GM12878 (cell line): ENCODE results near the gene SLC39A1. TPM values are rescaled to one million over a fixed set of nuclear protein-coding genes. Genes with fewer than 3 reads are reported as not detected.

Experiments used
- ATAC-seq: fragments of 200-7000 bp; cut with Tn5 transposase; 3 replicates; pipeline ENCODE4 v1.9.1; 2020; ENCODE audit warnings: mild to moderate bottlenecking, moderate library complexity
- BruUV-seq: library from RNA; stranded (reverse); fragments of 400-500 nt; replicated peaks from 2 replicates; lab custom pipeline; 2021; lab: Mats Ljungman, UMichigan
- CTCF ChIA-PET: fragments of 300-600 bp; sonication (Branson Sonifier 250); formaldehyde crosslinking; extraction: SDS; loops from one replicate; lab custom pipeline; 2021; ENCODE audit warnings: inconsistent platforms; lab: Yijun Ruan, JAX
- POLR2A ChIA-PET: fragments of 350-600 bp; formaldehyde crosslinking; extraction: SDS; loops from one replicate; lab custom pipeline; 2021; ENCODE audit warnings: inconsistent platforms; lab: Charles Lee
- RAD21 ChIA-PET: fragments of 300-600 bp; sonication (Branson Sonifier 250); formaldehyde crosslinking; loops from one replicate; lab custom pipeline; 2023; ENCODE audit warnings: antibody characterized with exemption; ENCODE audit not compliant: unreplicated experiment; lab: Charles Lee
- SMC1A ChIA-PET: fragments of 300-600 bp; sonication (Branson Sonifier 250); formaldehyde crosslinking; loops from one replicate; lab custom pipeline; 2023; ENCODE audit not compliant: unreplicated experiment, uncharacterized antibody; lab: Charles Lee
- DNase-seq: peaks from one replicate; pipeline ENCODE4 v3.0.0-alpha.2; 2011; ENCODE audit warnings: low read depth, low spot score
- FAIRE-seq: peaks from 3 replicates; lab custom pipeline; 2011; peaks lifted over from hg19 to GRCh38; lab: Jason Lieb, UNC
- H2AFZ ChIP-seq: 2 replicates; pipeline ENCODE4 v1.6.0; 2011; ENCODE audit warnings: low read depth, low read length, control low read depth; ENCODE audit not compliant: control insufficient read depth
- H3K27ac ChIP-seq: 2 replicates; pipeline ENCODE4 v1.5.1; 2011; ENCODE audit warnings: control low read depth; ENCODE audit not compliant: control insufficient read depth, insufficient read depth
- H3K27me3 ChIP-seq, 2 experiments: replicated peaks in 1 of 2; 2 replicates each; pipeline versions ENCODE4 v1.6.0 to v1.6.1; 2011; ENCODE audit warnings: low read length in 1 of 2; ENCODE audit not compliant: control insufficient read depth in 2 of 2, insufficient read depth in 2 of 2
- H3K36me3 ChIP-seq, 2 experiments: 2 replicates each; pipeline ENCODE4 v1.5.1; 2011; ENCODE audit warnings: low read length in 1 of 2; ENCODE audit not compliant: control insufficient read depth in 2 of 2, insufficient read depth in 2 of 2
- H3K4me1 ChIP-seq: 2 replicates; pipeline ENCODE4 v1.6.1; 2011; ENCODE audit warnings: mild to moderate bottlenecking, low read length, moderate library complexity, mixed read lengths; ENCODE audit not compliant: control insufficient read depth, insufficient read depth
- H3K4me2 ChIP-seq: 2 replicates; pipeline ENCODE4 v1.6.0; 2011; ENCODE audit warnings: control low read depth; ENCODE audit not compliant: control insufficient read depth, insufficient read depth
- H3K4me3 ChIP-seq: fragments of 200-600 bp; sonication (generic); 2 replicates; pipeline ENCODE4 v1.5.1; 2016
- H3K79me2 ChIP-seq: 2 replicates; pipeline ENCODE4 v1.6.0; 2011; ENCODE audit warnings: low read length; ENCODE audit not compliant: control insufficient read depth, insufficient read depth
- H3K9ac ChIP-seq: 2 replicates; pipeline ENCODE4 v1.8.0; 2011; ENCODE audit warnings: low read length, control low read depth, mixed read lengths; ENCODE audit not compliant: control insufficient read depth, insufficient read depth
- H3K9me3 ChIP-seq: replicated peaks from 3 replicates; pipeline ENCODE4 v1.5.1; 2011; ENCODE audit warnings: mild to moderate bottlenecking, low read length; ENCODE audit not compliant: control insufficient read depth, insufficient read depth
- H4K20me1 ChIP-seq: 2 replicates; pipeline ENCODE4 v1.6.0; 2011; ENCODE audit not compliant: control insufficient read depth, insufficient read depth
- CBX5 ChIP-seq: sonication (generic); IDR thresholded peaks from 2 replicates; pipeline ENCODE4 v1.6.1; 2016; ENCODE audit warnings: low read depth, moderate library complexity, mild to moderate bottlenecking, inconsistent platforms
- NFYA ChIP-seq: IDR thresholded peaks from 2 replicates; pipeline ENCODE4 v1.6.1; 2011; ENCODE audit warnings: low read depth, mild to moderate bottlenecking, low read length, improper control_type of control experiment, borderline replicate concordance
- RBBP5 ChIP-seq: fragments of 200-600 bp; sonication (generic); conservative IDR thresholded peaks from 2 replicates; pipeline ENCODE4 v1.6.1; 2016
- SUZ12 ChIP-seq: fragments of 200-600 bp; sonication (generic); IDR thresholded peaks from one replicate; pipeline ENCODE4 v1.6.1; 2018; ENCODE audit warnings: antibody characterized with exemption, mild to moderate bottlenecking; ENCODE audit not compliant: unreplicated experiment
- TCF12 ChIP-seq: IDR thresholded peaks from 2 replicates; pipeline ENCODE4 v1.6.1; 2011; ENCODE audit warnings: low read depth, mild to moderate bottlenecking, low read length
- ZNF274 ChIP-seq: IDR thresholded peaks from one replicate; pipeline ENCODE4 v1.8.0; 2011; ENCODE audit not compliant: insufficient read length, insufficient read depth
- ZZZ3 ChIP-seq: IDR thresholded peaks from 2 replicates; pipeline ENCODE4 v1.6.1; 2011; ENCODE audit warnings: low read depth; ENCODE audit not compliant: control insufficient read depth, insufficient read length
- WGBS: methylation state at CpG from one replicate; pipeline ENCODE4 v1.1.6; 2016; ENCODE audit warnings: low lambda C conversion rate; ENCODE audit not compliant: insufficient replicate concordance, insufficient coverage; ENCODE audit errors: missing lambda C conversion rate; 5-methylcytosine and 5-hydroxymethylcytosine counted together
- in situ Hi-C: fragments of 300-500 bp; cut with MboI; formaldehyde crosslinking; loops from 9 replicates; pipeline ENCODE4 v1.14.3; 2018; ENCODE audit warnings: mixed read lengths
- intact Hi-C: fragments of 100-400 bp; cut with micrococcal nuclease; formaldehyde crosslinking; loops from one replicate; pipeline ENCODE4 v1.14.2; 2022; ENCODE audit not compliant: unreplicated experiment
- polyA plus RNA-seq, 11 experiments: library from polyadenylated mRNA; depleted of rRNA in 4 of 11; unstranded in 6 of 11; stranded (reverse) in 5 of 11; fragments of >200 nt; fragmentation: Nextera tagmentation in 4 of 11; fragmentation: Illumina TruSeq in 1 of 11; extraction: Ambion mirVana in 4 of 11; extraction: Trizol in 1 of 11; gene quantifications; 1 replicate in 1 of 11; 2 replicates in 10 of 11; pipeline versions ENCODE4 v1.2.1 to v1.2.3, GENCODE V29; 2011 to 2016; ENCODE audit warnings: inconsistent platforms in 2 of 11, missing spikeins in 2 of 11, low read depth in 1 of 11
- total RNA-seq, 4 experiments: library from RNA; depleted of rRNA in 3 of 4; stranded (reverse); fragments of >200 nt in 3 of 4; fragmentation: Illumina TruSeq in 1 of 4; extraction: Trizol in 1 of 4; gene quantifications; 2 replicates each; pipeline versions ENCODE4 v1.2.1 to v1.2.3, GENCODE V29; 2013 to 2021
- TF ChIP-seq, protein P1 (sequence below): fragments of 450-650 bp; formaldehyde crosslinking; IDR thresholded peaks from 2 replicates; pipeline ENCODE4 v1.4.0; 2022; ENCODE audit warnings: mild to moderate bottlenecking, moderate library complexity
- TF ChIP-seq, protein P2 (sequence below): fragments of 450-650 bp; formaldehyde crosslinking; IDR thresholded peaks from 2 replicates; pipeline ENCODE4 v1.5.0; 2022; ENCODE audit warnings: mild to moderate bottlenecking, missing genetic modification characterization
- TF ChIP-seq, protein P3 (sequence below): fragments of 450-650 bp; IDR thresholded peaks from 2 replicates; pipeline ENCODE4 v1.6.1; 2018; ENCODE audit warnings: mild to moderate bottlenecking, low read depth, moderate library complexity; ENCODE audit not compliant: partially characterized antibody

SLC39A1 gene
- total and polyA plus RNA-seq, 10 of the 15 experiments (the other 5 are each of a cell fraction or from before 2014, with no cell fraction given): 8.8 to 98.6 (median 72.4) TPM

DNA sequence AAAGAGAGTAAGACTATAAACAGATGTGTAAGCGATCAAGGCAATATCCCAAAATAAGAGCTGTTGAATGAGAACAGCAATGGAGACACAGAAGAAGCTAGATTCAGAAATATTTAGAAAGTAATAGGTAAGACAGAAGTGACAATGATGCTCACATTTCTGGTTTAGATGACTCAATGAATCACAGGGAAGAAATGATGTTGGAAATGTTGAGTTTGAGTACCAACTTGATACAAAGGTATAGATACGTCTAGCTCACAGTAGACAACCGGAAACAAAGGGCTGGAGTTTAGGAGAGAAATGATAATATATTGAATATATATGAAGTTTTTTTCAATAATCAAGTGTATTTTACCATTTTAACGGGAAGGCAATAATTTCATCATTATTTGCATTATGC lies 47.0 kb downstream of the SLC39A1 start:
- intact Hi-C loops: no loop called here
- H4K20me1 ChIP-seq: no peaks in the 10 kb centered on the region; the same call in none of the 2 replicates
- ChIA-PET CTCF (interaction anchor here (1.4 to 14.9 kb wide), 2 partner anchors 33 to 93 kb away, joined by 3 to 138 read pairs; no protein-coding TSS in a partner anchor), POLR2A (interaction anchor here (0.6 to 1.2 kb wide), 3 partner anchors 9 to 826 kb away, joined by 3 to 6 read pairs (median 3); no protein-coding TSS in a partner anchor), RAD21 (interaction anchor here (0.7 to 1.2 kb wide), 2 partner anchors 95 to 113 kb away, joined by 3 read pairs; no protein-coding TSS in a partner anchor), SMC1A (interaction anchor here (0.6 to 1.4 kb wide), 5 partner anchors 9 to 90 kb away, joined by 3 to 5 read pairs (median 3); no protein-coding TSS in a partner anchor)
- no peak overlapping the region for H3K4me2 ChIP-seq
- no peak for ATAC-seq
- H3K4me3 ChIP-seq: no peak overlapping the region
- no peak for FAIRE-seq
- no peak overlapping the region for H3K9ac ChIP-seq
- H3K9me3 ChIP-seq: no peaks in the 10 kb centered on the region
- H2AFZ ChIP-seq: no peak overlapping the region
- H3K4me1 ChIP-seq: peaks cover 3% of the 10 kb centered on the region; the same call in 1 of the 2 replicates
- H3K36me3 ChIP-seq: peaks cover 0 to 9% of the 10 kb centered on the region in 2 experiments; a peak in 3 of 4 replicates
- WGBS: 98% methylated on average over 4 of the region's 4 CpGs
- in situ Hi-C loops: no loop called here
- no peaks in the 10 kb centered on the region for H3K27me3 ChIP-seq
- H3K79me2 ChIP-seq: peaks cover 87% of the 10 kb centered on the region
- DNase-seq: no peak
- no TSS peak for BruUV-seq
- H3K27ac ChIP-seq: no peak overlapping the region
- TF ChIP-seq ZNF274 (no peak), TCF12 (no peak), NFYA (no peak), SUZ12 (no peak), RBBP5 (no peak), CBX5 (no peak), ZZZ3 (no peak)
- TF ChIP-seq, protein P1, sequence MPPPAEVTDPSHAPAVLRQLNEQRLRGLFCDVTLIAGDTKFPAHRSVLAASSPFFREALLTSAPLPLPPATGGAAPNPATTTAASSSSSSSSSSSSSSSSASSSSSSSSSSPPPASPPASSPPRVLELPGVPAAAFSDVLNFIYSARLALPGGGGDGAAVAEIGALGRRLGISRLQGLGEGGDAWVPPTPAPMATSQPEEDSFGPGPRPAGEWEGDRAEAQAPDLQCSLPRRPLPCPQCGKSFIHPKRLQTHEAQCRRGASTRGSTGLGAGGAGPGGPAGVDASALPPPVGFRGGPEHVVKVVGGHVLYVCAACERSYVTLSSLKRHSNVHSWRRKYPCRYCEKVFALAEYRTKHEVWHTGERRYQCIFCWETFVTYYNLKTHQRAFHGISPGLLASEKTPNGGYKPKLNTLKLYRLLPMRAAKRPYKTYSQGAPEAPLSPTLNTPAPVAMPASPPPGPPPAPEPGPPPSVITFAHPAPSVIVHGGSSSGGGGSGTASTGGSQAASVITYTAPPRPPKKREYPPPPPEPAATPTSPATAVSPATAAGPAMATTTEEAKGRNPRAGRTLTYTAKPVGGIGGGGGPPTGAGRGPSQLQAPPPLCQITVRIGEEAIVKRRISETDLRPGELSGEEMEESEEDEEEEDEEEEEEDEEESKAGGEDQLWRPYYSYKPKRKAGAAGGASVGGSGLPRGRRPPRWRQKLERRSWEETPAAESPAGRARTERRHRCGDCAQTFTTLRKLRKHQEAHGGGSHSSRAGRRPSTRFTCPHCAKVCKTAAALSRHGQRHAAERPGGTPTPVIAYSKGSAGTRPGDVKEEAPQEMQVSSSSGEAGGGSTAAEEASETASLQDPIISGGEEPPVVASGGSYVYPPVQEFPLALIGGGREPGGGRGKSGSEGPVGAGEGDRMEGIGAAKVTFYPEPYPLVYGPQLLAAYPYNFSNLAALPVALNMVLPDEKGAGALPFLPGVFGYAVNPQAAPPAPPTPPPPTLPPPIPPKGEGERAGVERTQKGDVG (CRISPR knock-in tag): no peak
- TF ChIP-seq, protein P2, sequence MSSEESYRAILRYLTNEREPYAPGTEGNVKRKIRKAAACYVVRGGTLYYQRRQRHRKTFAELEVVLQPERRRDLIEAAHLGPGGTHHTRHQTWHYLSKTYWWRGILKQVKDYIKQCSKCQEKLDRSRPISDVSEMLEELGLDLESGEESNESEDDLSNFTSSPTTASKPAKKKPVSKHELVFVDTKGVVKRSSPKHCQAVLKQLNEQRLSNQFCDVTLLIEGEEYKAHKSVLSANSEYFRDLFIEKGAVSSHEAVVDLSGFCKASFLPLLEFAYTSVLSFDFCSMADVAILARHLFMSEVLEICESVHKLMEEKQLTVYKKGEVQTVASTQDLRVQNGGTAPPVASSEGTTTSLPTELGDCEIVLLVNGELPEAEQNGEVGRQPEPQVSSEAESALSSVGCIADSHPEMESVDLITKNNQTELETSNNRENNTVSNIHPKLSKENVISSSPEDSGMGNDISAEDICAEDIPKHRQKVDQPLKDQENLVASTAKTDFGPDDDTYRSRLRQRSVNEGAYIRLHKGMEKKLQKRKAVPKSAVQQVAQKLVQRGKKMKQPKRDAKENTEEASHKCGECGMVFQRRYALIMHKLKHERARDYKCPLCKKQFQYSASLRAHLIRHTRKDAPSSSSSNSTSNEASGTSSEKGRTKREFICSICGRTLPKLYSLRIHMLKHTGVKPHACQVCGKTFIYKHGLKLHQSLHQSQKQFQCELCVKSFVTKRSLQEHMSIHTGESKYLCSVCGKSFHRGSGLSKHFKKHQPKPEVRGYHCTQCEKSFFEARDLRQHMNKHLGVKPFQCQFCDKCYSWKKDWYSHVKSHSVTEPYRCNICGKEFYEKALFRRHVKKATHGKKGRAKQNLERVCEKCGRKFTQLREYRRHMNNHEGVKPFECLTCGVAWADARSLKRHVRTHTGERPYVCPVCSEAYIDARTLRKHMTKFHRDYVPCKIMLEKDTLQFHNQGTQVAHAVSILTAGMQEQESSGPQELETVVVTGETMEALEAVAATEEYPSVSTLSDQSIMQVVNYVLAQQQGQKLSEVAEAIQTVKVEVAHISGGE (CRISPR knock-in tag): no peak
- TF ChIP-seq, protein P3, sequence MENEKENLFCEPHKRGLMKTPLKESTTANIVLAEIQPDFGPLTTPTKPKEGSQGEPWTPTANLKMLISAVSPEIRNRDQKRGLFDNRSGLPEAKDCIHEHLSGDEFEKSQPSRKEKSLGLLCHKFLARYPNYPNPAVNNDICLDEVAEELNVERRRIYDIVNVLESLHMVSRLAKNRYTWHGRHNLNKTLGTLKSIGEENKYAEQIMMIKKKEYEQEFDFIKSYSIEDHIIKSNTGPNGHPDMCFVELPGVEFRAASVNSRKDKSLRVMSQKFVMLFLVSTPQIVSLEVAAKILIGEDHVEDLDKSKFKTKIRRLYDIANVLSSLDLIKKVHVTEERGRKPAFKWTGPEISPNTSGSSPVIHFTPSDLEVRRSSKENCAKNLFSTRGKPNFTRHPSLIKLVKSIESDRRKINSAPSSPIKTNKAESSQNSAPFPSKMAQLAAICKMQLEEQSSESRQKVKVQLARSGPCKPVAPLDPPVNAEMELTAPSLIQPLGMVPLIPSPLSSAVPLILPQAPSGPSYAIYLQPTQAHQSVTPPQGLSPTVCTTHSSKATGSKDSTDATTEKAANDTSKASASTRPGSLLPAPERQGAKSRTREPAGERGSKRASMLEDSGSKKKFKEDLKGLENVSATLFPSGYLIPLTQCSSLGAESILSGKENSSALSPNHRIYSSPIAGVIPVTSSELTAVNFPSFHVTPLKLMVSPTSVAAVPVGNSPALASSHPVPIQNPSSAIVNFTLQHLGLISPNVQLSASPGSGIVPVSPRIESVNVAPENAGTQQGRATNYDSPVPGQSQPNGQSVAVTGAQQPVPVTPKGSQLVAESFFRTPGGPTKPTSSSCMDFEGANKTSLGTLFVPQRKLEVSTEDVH: no peak
